Gastrocnemius medialis (tissue), 4 donors: Measurements from ENCODE around the gene SERPINB2. TPM values are rescaled to one million over a fixed set of nuclear protein-coding genes. Genes with fewer than 3 reads are reported as not detected.
"Not testable (repeated sequence)": the region's sequence is repeated elsewhere in the genome, so short reads cannot be mapped to it uniquely, and the experiment has no call there.

ENCODE experiments used
- ATAC-seq, 2 donors: fragments of 150-250 bp; one replicate each; pipeline ENCODE4 v1.9.1; 2016
- DNase-seq, 2 donors: peaks; one replicate each; pipeline ENCODE4 v3.0.0-alpha.2; 2019
- H3K27ac ChIP-seq, 4 donors: fragments of 200-600 bp; sonication (generic); 1 replicate in 1 of 4; 2 replicates in 3 of 4; pipeline ENCODE4 v1.5.1; 2016 to 2018; ENCODE audit warnings: mild to moderate bottlenecking in 2 of 4, moderate library complexity in 1 of 4
- H3K27me3 ChIP-seq, 3 donors: fragments of 200-600 bp; sonication (generic) in 2 of 3; 1 replicate in 1 of 3; 2 replicates in 2 of 3; pipeline versions ENCODE4 v1.5.1 to v1.6.0; 2016 to 2019; ENCODE audit warnings: mild to moderate bottlenecking in 1 of 3, moderate library complexity in 1 of 3
- H3K36me3 ChIP-seq, 2 donors: fragments of 200-600 bp; sonication (generic) in 1 of 2; one replicate each; pipeline ENCODE4 v1.5.1; 2017 to 2018
- H3K4me1 ChIP-seq, 2 donors: fragments of 200-600 bp; sonication (generic) in 1 of 2; one replicate each; pipeline ENCODE4 v1.5.1; 2016 to 2017; ENCODE audit warnings: mild to moderate bottlenecking in 2 of 2
- H3K4me3 ChIP-seq, 4 donors: fragments of 200-600 bp; sonication (generic) in 3 of 4; 1 replicate in 1 of 4; 2 replicates in 3 of 4; pipeline ENCODE4 v1.5.1; 2016 to 2019; ENCODE audit warnings: mild to moderate bottlenecking in 2 of 4
- H3K9me3 ChIP-seq, 3 donors: fragments of 200-600 bp; sonication (generic) in 2 of 3; 1 replicate in 1 of 3; 2 replicates in 2 of 3; pipeline ENCODE4 v1.5.1; 2016 to 2019
- CTCF ChIP-seq, 5 experiments: fragments of 450-650 bp in 3 of 5; fragments of 200-600 bp in 2 of 5; sonication (generic) in 2 of 5; IDR thresholded peaks in 4 of 5; conservative IDR thresholded peaks in 1 of 5; 1 replicate in 4 of 5; 2 replicates in 1 of 5; pipeline ENCODE4 v1.5.1; 2016 to 2019; ENCODE audit warnings: antibody characterized with exemption in 5 of 5, mild to moderate bottlenecking in 3 of 5, moderate library complexity in 3 of 5
- POLR2A ChIP-seq, 2 donors: fragments of 450-650 bp; IDR thresholded peaks; one replicate each; pipeline ENCODE4 v1.6.1; 2017; ENCODE audit warnings: antibody characterized with exemption in 2 of 2, mild to moderate bottlenecking in 2 of 2, moderate library complexity in 2 of 2
- in situ Hi-C, 4 donors: fragments of 200-750 bp; cut with MboI; loops; one replicate each; pipeline versions ENCODE4 v1.15.0 to v1.8.0; 2017; ENCODE audit warnings: low sequenced_read_pairs in 4 of 4
- intact Hi-C: fragments of 100-400 bp; cut with DNase I; formaldehyde crosslinking; loops from one replicate; pipeline ENCODE4 v1.15.1; 2023; ENCODE audit warnings: low total_unique reads
- total RNA-seq, 4 donors: library from RNA; depleted of rRNA; stranded (reverse); fragments of >200 nt; gene quantifications; one replicate each; pipeline versions ENCODE4 v1.1.0 to v1.2.3, GENCODE V29; 2016

Gene SERPINB2
- total RNA-seq, 4 donors from 2014 or later, result not detected

DNA sequence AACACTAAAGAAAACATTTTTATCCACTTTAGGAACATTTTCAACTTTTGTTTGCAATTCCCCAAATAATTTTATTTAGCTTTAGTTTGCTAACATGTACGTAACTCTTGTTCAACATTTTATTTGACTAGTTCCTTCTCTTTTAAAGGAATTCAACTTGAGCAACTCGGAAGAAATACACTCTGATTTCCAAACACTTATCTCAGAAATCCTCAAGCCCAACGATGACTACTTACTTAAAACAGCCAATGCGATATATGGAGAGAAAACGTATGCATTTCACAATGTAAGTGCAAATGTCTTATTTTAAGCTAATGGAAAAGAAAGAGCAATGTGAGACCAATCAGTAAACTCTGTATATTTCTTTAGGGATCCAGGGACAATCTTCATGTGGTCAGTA is 30.3 kb downstream of the SERPINB2 start:
- intact Hi-C loops, result no loop called here

DNA sequence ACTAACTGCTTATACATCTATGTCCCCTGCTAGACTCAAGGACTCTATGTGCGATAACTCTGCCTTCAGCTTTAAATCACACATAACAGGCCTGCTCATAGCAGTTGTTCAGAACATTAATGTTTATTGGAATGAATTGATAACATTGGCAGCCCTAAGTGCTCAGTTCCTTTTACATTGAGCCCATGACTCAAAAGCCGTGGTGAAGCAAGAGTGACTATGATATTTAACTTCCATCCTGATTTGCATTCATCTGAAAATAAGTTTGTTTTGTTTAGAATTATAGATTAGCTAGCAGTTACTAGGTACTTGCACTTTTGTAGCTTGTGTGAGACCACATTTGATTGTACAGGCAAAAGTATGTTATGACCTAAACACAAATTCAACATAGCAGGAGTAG is 34.5 kb downstream of the SERPINB2 start:
- in situ Hi-C loops, result no loop called here
- no peak overlapping the region for H3K4me3 ChIP-seq
- H3K4me1 ChIP-seq, result no peaks in the 10 kb centered on the region
- ATAC-seq (no peak), DNase-seq (no peak)
- TF ChIP-seq POLR2A (IDR thresholded peaks at IDR 0.05) (no peak), CTCF (IDR thresholded peaks at IDR 0.05 in 4 of 5, conservative IDR thresholded peaks at IDR 0.05 in 1 of 5) (no peak)
- no peaks in the 10 kb centered on the region for H3K36me3 ChIP-seq
- intact Hi-C loops, result no loop called here
- H3K9me3 ChIP-seq, result no peaks in the 10 kb centered on the region
- H3K27ac ChIP-seq, result no peak overlapping the region
- no peaks in the 10 kb centered on the region for H3K27me3 ChIP-seq

More for the DNA sequence above, 30.3 kb downstream of the SERPINB2 start:
- no peak for TF ChIP-seq POLR2A (IDR thresholded peaks at IDR 0.05)
- no peak for TF ChIP-seq CTCF (IDR thresholded peaks at IDR 0.05 in 4 of 5, conservative IDR thresholded peaks at IDR 0.05 in 1 of 5)
- H3K9me3 ChIP-seq, result no peaks in the 10 kb centered on the region
- H3K27me3 ChIP-seq, result no peaks in the 10 kb centered on the region
- in situ Hi-C loops, result no loop called here
- H3K36me3 ChIP-seq, result no peaks in the 10 kb centered on the region
- H3K4me3 ChIP-seq, result no peak overlapping the region
- ATAC-seq (no peak), DNase-seq (no peak)
- H3K4me1 ChIP-seq, result no peaks in the 10 kb centered on the region
- no peak overlapping the region for H3K27ac ChIP-seq

DNA sequence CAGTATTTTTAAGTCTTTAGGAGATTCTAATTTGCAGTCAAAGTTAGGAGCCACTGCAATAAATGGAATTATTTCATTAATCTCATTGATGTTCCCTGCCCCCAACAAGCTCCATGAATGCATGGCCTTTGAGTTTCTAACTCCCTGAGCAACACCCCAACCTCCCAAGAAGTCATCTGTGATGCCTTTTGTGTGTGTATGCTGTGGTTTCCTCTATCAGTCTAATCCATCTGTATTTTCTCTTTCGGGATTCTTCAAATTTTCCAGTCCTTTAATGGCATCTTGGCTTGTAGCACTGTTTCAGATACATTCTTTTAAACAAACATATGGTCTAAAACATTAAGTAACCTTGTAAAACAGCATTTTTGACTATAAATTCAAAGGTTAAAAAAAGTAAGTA is 37.0 kb downstream of the SERPINB2 start:
- Histone ChIP-seq H3K9me3 (no peaks in the 10 kb centered on the region), H3K27me3 (no peaks in the 10 kb centered on the region), H3K4me1 (no peaks in the 10 kb centered on the region), H3K36me3 (no peaks in the 10 kb centered on the region), H3K4me3 (no peak overlapping the region), H3K27ac (no peak overlapping the region)
- in situ Hi-C loops (no loop called here), intact Hi-C loops (no loop called here)
- no peak for TF ChIP-seq CTCF (IDR thresholded peaks at IDR 0.05 in 4 of 5, conservative IDR thresholded peaks at IDR 0.05 in 1 of 5)
- TF ChIP-seq POLR2A (IDR thresholded peaks at IDR 0.05), result no peak
- ATAC-seq (no peak), DNase-seq (no peak)

- no peak overlapping the region for H3K4me3 ChIP-seq
- no peak for DNase-seq
- intact Hi-C loops, result no loop called here
Measured at GRCh38 chr18:63928331-63928730, 40.8 kb downstream of the SERPINB2 start.

GRCh38 chr18:63929369-63929768 is 41.9 kb downstream of the SERPINB2 start:
- intact Hi-C loops, H3K36me3 ChIP-seq, H3K27me3 ChIP-seq, DNase-seq, ATAC-seq, H3K9me3 ChIP-seq, H3K4me1 ChIP-seq, H3K4me3 ChIP-seq, H3K27ac ChIP-seq: not testable (repeated sequence)
- in situ Hi-C loops, result loop anchor here in 1 of 4 donors (25.0 kb wide), 1 partner anchor 92 kb away; no protein-coding TSS in a partner anchor

More at GRCh38 chr18:63928331-63928730, 40.8 kb downstream of the SERPINB2 start:
- ATAC-seq, result no peak
- TF ChIP-seq CTCF (IDR thresholded peaks at IDR 0.05 in 4 of 5, conservative IDR thresholded peaks at IDR 0.05 in 1 of 5) (no peak), POLR2A (IDR thresholded peaks at IDR 0.05) (no peak)
- no peaks in the 10 kb centered on the region for H3K4me1 ChIP-seq
- H3K27ac ChIP-seq, result no peak overlapping the region
- in situ Hi-C loops, result loop anchor here in 1 of 4 donors (25.0 kb wide), 1 partner anchor 91 kb away; no protein-coding TSS in a partner anchor
- H3K27me3 ChIP-seq, result no peaks in the 10 kb centered on the region
- H3K36me3 ChIP-seq, result no peaks in the 10 kb centered on the region
- H3K9me3 ChIP-seq, result no peaks in the 10 kb centered on the region
